T-helper 2 cell (primary cell): ENCODE measurements around the gene GLIS2.

Experiments used
- DNase-seq, 5 experiments: peaks; one replicate each; pipeline versions ENCODE4 v3.0.0 to v3.0.0-alpha.2; 2012 to 2022

GLIS2 gene

GRCh38 chr16:4372001-4372577 is 56.2 kb downstream of the GLIS2 start:
- peak in 1 of 5 experiments; percentile 46 for DNase-seq

- no peak for DNase-seq
Measured at GRCh38 chr16:4372578-4373355, 56.9 kb downstream of the GLIS2 start.

GRCh38 chr16:4373356-4373908 is 57.6 kb downstream of the GLIS2 start:
- DNase-seq: no peak

DNA sequence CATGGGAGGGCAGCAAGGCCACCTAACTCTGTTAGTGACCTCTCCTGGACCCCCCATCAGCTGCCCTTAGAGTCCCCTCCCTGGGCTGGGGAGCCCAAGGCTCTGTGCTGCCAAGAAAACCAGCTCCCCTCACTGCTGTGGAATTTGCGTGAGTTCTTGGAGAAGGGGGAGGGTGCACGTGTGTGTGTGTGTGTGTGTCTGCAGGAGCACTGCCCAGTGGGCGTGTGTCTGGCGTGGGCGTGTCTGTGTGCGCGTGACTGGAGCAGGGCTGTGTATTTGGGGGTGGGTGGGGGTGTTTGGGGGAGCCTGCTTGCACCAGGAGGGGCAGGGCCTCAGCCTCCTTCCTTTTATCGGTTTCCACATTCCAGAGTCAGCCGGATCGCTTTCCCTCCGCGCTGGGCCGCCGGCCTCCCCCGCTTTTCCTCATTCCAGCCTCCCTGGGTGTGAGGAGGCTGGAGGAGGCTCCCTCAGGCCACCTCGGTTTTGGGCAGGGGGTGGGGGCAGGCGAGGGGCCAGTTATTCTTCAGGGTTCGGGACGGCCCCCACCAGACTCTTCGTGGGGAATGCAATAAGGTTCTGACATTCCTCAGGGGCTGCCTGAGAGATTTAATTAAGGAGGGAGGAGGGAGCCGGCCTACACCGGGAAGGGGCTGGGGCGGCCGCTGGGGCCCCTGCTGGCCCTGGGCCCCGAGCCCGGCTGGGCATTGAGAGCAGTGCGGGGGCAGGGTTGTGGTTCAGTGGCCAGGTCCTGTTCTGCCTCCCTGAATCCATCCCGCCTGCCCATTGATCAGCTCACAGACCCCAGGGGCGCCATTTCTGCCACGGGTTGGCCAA is 58.3 kb downstream of the GLIS2 start:
- DNase-seq: peak in 1 of 5 experiments; percentile 23

GRCh38 chr16:4375717-4376116 is 59.9 kb downstream of the GLIS2 start:
- no peak for DNase-seq

DNA sequence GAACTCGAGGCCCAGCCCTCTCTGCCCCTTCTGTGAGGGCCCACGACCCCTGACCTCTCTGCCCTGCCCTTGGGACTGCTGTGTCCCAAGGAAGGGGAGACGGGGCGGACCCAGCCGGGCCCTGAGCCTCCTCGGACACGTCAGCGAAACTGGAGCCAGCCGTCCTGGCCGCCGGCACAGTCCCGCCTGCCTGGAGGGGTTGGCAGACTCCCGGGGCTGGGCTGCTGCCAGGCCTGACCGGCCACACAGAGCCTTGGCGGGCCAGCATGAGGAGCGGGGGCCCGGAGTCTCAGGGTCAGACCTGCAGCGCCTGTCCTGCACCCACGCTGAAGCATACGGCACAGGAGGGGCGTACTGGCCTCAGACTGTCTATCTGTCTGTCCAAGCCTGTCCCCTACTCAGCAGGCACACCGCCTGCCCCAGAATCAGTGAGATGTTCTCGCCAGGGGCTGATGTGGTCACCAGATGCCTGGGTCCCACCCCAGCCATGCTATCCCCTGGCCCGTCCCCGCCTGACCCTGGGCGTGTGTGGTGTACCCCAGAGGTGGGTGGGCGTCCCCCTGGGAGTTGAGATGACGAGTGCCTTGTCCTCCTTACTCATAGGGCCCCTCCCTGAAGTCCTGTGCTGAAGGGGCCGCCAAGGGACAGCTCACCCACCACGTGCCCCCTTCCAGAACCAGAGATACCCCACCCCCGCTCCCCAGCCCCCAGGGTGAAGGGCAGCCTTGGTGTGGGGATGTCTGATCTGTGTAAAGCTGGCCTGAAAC is 60.4 kb downstream of the GLIS2 start:
- DNase-seq: no peak

DNA sequence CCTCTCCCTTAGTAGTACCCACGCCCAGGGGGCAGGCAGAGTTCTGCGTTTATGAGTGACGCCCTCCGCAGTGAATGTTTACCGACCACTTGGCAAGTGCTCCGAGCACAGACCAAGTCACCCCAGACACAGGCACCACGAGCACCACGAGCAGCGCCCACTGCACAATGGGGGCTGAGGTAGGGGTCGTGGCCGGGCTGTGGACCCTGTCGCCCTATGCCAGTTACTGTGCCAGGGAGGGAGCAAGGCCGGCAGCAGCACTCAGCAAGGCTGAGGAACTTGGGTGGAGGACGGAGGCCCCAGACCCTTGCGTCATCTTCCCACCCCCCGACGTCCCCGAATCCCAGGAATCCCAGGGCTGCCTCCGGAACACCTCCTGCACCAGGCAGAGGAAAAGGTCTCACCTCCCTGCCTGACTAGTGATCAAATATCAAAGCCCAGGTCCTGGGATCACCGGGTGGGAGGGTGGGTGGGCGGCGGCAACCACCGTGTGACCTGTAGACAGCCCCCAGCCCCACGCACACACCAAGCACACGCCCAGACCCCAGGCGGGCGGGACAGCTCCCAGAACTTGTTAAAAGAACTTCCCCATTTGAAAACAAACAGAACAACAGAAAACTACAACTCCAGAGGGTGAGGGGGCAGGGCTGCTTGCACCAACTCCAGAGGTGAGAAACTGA is 61.2 kb downstream of the GLIS2 start:
- no peak for DNase-seq

- DNase-seq: no peak
Measured at GRCh38 chr16:4377573-4378154, 61.8 kb downstream of the GLIS2 start.

- DNase-seq: no peak
Measured at GRCh38 chr16:4378161-4378666, 62.3 kb downstream of the GLIS2 start.

DNA sequence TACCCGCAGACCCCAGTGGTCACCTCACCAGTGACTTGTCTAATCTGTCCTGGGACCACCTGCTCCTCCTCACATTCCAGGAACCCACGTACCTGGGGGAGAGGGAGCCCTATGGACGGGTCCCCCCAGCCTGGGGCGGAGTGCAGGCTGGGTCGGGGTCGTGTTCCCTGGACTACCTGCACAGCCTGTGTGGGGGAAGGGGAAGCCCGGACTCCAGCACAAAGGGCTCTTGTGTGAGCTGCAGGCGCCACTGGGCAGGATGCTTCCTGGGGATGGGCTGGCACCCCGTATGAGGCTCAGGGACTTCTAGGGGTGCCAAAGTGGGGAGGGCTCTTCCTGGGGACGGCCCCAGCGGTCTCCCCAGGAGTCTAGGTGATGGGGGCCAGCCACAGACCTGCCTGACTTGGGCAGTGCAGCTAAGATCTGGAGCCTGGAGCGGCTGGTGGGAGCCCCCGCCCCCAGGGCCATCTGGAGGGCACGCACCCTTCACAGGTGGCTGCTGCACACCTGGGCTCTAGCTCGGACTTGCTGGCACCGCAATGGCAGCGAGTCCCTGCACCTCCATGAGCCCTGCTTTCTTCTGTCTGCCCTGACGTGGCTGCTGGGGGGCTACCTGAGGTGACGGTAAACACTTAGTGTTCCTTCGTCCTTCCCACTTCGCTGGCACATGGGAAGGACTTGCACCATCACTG is 63.3 kb downstream of the GLIS2 start:
- DNase-seq: no peak

DNA sequence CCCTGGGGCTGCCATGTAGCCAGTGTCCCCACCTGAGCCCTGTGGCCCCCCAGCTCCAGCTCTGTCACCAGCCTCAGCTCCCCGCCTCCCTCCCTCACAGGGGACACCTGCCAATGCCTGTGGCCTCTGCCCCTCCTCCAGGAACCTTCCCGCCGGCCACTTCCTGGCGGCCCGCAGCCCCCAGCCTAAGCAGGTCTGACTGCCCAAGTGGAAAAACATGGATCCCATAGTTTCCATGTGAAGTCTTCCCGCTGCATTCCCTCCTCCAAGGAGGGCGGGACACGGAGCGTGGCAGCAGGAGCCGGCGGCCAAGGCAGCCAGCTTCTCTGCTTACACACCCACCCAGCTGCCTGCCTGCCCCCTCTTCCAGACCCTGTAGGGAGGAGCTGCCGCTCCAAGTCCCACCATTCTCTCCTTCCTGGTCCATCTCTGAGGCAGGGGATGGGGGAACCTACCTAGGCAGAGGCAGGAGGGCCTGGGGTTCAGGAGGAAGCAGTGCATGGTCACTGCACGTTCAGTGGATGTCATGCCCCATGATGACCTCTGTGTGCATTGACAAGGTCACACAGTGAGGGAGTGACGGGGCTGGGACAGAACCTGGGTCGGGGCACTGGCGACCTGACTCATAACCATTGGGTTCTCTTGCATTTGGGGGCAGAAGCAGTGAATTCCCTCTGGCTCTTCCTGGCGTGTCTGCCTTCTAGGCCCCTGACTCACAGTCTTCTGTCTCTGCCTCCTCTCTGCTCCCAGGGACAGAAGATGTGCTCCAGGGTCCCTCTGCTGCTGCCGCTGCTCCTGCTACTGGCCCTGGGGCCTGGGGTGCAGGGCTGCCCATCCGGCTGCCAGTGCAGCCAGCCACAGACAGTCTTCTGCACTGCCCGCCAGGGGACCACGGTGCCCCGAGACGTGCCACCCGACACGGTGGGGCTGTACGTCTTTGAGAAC is 64.5 kb downstream of the GLIS2 start:
- no peak for DNase-seq

GRCh38 chr16:4381072-4381934 is 65.4 kb downstream of the GLIS2 start:
- no peak for DNase-seq

- DNase-seq: no peak
Measured at GRCh38 chr16:4381935-4382794, 66.3 kb downstream of the GLIS2 start.

- DNase-seq: no peak
Measured at GRCh38 chr16:4382795-4383357, 67.0 kb downstream of the GLIS2 start.

- no peak for DNase-seq
Measured at GRCh38 chr16:4383591-4384444, 68.0 kb downstream of the GLIS2 start.

DNA sequence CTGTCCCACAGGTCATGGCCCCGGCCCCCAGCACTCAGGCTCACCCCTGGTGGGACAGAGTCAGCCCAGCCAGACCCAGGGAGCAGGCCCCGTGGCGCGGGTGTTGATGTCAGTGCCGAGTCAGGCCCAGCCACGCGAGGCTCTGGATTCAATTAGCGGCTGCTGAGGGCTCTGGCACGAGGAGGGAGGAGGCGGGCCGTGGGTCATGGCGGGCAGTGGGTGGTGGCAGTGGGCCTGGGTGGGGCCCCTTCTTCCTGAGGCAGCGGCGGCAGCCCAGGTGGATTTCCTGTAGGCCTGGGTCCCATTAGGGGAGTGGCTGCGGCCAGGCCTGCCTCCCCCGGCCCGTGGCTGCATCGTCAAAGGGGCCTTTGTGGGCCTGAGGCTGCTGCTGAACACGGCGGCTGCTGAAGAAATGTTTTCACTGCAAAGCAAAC is 68.7 kb downstream of the GLIS2 start:
- DNase-seq: no peak
